Stromal cell of bone marrow (primary cell): ENCODE data around the gene STT3B.

ENCODE experiments used
- DNase-seq: peaks from one replicate; pipeline ENCODE4 v3.0.0-alpha.2; 2012; ENCODE audit warnings: low read depth

The STT3B gene

DNA sequence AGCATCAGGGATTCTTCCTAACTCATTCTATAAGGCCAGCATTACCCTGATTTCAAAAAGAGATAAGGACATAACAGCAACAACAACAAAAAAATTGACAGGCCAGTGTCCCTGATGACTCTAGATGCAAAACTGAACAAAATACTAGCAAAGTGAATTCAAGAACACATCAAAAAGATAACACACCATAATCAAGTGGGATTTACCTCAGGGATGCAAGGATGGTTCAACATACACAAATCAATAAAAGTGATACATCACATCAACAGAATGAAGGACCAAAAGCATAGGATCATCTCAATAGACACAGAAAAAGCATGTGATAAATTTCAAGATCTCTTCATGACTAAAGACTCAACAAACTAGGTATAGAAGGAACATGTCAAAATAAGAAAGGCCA lies 119.6 kb downstream of the STT3B start:
- DNase-seq = no peak

DNA sequence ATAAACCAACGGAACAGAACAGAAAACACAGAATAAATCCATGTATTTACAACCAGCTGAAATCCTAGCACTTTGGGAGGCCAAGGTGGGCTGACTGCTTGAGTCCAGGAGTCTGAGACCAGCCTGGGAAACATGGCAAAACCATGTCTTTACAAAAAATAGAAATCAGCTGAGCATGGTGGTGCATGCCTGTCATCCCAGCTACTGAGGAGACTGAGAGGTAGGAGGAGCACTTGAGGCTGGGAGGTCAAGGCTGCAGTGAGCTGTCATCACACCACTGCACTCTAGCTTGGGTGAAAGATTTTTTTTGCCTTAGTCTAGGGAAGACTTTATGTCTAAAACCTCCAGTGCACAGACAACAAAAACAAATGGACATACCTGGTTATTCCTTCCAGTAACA lies 120.7 kb downstream of the STT3B start:
- DNase-seq = no peak

DNA sequence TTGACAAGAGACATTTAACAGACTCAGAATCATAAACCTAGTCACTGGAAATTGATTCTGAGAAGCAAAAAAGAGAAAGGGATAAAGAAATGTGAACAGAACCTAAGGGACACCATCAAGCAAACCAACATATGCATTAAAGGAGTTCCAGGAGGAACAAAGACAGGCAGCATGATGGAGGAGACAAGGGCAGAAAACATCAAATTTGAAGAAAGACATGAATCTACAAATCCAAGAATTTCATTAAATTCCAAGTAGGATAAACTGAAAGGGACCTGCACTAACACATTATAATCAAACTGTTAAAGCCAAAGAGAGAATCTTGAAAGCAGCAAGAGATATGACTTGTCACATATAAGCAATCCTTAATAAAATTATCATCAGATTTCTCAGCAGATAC lies 122.3 kb downstream of the STT3B start:
- no peak for DNase-seq

DNA sequence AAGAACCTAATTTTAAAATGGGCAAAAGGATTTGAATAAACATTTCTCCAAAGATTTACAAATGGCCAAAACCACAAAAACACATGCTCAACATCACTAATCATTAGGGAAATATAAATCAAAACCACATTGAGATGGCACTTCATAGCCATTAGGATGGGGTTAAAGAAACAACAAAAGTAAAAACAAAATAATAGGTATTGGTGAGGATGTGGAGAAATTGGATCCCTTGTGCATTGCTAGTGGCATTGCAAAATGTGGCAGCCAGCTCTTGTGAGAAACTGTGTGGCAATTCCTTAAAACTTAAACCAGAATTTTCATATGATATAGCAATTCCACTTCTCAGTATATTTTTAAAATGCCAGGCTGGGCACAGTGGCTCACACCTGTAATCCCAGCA lies 126.5 kb downstream of the STT3B start:
- no peak for DNase-seq

DNA sequence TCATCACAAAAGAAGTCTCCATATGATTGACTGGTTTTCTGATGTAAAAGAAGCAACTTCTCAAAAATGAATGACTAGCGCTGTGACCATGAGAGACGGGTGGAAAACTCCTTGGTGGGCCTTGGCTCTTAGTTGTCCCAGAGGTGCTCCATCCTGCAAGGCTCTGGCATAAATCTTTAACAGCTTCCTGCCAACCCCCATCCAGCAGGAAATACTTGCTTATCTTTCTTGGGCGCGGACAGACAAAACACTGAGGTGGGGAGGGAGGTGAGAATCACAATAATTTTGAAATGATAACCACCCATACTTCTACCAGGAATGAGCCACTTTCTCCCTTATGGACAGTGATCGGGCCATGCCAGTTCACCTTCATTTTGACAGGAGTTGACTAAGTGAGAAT lies 128.6 kb downstream of the STT3B start:
- no peak for DNase-seq

DNA sequence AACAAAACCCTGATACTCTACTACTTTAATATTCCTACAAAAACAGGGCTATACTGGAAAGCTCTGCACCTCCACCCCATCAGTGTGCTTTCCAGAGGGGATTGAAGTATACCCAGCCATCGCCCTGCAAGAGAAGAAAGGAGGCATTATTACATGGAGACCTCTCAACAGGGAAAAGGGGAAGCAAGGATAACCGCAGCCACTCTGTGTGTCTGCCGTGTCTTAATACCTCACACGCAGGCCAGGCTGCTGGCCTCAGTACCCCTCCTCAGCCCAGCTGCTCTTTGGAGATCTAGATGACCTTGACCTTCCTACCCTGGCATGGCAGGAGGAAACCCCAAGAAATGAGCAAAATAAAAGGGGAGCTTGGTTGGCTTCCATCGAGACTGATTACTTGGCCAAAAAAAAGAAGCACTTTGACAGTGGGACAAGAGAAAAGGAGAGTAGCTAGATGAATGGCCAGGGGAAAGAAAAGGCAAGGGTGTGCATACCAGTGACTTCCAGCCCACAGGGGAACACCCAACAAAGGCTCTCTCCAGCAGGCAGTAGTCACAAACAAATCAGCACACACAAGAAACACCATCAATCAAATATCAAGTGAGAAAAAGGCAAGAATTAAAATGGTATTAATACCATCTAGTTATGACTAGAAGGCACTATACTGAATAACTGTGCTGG lies 129.4 kb downstream of the STT3B start:
- no peak for DNase-seq

DNA sequence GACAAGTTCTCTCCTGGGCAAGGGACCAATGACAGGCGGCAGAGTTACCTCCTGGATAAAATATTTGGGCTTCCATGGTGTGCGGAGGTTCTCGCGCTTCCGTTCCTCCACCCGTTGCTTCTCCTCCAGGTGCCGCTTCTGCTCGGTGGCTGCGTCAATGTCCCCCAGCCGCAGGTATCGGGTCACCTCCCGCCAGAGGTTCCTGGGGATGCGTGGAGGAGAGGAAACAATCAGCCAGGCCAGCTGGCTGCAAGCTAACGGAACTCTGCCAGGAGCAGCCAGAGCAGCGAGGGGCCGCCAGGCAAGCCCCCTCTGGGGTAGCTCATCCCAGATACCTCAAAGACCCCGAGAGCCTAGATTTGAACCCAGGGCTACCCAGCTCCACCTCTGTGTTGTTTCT lies 131.3 kb downstream of the STT3B start:
- DNase-seq = no peak

DNA sequence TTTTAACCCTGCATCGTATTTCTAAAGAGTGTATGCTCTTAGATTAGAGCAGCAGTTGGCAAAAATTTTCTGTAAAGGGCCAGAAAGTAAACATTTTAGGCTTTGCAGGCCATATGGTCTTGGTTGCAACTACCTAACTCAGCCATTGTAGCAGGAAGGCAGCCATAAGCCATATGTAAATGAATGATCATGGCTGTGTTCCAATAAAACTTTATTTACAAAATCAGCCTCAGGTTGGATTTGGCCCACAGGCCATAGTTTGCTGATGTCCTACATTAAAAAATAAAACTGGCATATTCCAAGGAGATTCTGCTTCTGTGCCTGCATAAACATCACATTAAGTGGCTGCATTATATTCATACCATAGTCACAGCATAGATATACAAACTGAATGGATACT lies 134.9 kb downstream of the STT3B start:
- DNase-seq = no peak

DNA sequence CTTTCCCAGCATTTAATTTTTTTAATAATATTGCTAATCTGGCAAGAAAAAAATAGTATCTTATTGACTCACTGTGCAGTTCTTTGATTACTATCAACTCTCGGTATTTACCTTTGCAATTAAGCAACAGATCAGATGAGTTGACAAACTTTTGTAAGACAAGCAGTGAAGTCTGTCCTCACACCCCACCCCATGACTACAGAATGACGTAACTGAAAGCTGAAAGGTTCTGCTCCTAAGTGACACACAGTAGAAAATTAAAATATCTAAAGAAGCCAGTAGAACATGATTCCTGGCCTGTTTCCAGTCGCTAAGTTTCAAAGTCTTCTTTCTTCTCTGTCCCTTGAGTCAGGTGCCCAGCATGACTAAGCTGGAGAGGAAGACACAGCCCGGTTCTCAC lies 135.5 kb downstream of the STT3B start:
- DNase-seq = no peak

DNA sequence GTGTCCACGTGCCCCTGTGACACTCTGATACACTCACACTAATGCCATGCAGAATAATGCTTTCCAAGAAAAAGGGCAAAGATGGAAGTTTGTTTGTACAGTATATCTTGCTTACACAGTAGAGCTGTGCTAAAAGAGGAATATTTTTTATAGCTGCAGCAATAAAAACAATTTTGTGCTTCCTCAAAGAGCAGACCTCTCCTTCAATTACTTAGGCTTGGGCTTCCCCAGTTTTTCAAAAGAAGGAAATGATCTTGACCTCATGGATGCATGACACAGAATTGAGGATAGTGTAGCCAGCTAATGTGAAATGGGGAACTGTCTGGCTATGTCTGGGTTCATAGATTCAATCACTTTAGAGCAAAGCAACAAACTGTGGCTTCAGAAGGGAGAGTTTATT lies 137.4 kb downstream of the STT3B start:
- no peak for DNase-seq

DNA sequence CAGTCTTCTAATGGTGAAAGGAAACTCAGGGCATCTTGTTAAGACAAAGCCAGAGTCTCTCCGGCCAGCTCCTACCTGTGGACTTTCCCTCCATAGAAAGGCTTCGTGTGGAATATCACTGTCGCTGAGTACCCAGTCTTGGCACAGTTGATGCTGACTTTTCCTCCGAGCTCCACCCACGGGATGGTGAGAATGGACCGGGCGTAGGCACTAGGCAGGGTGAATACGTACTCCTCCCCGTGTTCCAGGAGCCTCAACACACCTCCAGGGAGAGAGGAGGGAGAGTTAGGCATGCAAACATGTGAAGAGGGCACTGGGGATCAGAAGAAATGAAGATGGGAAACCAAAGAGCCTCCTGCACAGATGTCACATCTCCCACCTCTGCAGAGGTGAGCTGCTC lies 138.0 kb downstream of the STT3B start:
- no peak for DNase-seq

DNA sequence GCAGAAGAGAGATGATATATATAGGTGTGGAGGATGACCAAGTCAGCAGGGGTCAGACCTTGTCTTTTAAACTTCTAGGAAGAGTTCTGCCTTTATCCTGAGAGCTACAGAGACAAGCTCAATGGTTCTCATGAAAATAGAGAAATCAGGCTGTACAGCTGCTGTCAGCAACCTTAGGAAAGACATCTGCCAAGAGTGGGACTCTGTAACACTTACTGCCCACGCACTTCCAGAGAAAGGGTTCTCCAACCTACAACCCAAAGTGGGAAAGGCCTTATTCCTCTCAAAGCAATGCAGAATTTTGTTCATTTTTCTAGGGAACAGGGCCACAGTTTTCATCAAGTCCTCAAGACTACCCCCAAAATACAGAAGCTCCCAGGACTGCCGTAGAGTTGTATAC lies 138.7 kb downstream of the STT3B start:
- no peak for DNase-seq

DNA sequence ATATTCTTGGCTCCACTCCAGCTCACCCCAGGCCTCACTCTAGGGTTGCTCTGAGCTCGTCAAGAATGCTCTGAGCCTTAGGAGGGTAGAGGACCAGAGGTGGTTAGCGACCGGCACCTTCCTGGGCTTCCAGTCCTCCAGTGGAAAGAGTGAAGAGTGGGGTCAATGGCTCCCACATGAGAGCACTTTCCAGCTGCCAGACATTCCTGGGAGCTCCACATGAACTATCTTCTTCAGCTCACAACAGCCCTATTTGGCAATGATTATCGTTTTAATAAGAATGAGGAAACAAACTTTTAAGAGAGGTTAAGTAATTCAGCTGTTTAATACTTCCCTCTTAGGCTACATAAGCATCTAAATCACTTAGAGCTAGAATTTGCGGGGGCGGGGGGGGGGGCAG lies 139.3 kb downstream of the STT3B start:
- no peak for DNase-seq

DNA sequence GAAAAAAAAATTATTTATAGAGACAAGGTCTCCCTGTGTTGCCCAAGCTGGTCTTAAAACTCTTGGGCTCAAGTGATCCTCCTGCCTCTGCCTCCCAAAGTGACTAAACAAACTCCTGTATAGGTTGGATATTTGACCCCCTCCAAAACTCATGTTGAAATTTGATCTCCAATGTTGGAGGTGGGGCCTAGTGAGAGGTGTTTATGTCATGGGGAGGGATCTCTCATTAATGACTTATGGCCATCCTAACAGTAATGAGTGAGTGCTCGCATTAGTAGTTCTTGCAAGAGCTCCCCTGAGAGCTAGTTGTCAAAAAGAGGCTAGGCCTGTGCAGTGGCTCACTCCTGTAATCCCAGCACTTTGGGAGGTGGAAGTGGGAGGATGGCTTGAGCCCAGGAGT lies 141.2 kb downstream of the STT3B start:
- no peak for DNase-seq

DNA sequence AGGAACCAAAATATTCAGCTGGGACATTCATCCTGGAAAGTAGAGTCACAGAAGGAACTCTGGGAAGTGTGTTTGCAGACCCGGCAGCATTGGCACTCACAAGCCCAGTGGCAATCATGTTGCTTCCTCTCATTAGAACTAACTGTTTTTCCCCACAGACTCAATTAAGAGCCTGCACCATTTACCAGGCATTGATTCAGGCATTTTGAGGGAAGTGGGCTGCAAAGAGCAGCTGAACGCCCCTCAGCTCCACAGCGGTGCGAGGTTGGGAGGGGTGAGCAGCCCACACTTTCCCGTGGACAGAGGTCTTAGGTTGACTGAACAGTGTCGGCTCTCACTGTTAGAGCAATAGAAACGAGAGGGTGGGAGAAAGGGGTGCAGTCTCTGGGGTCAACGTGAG lies 143.8 kb downstream of the STT3B start:
- DNase-seq = no peak

DNA sequence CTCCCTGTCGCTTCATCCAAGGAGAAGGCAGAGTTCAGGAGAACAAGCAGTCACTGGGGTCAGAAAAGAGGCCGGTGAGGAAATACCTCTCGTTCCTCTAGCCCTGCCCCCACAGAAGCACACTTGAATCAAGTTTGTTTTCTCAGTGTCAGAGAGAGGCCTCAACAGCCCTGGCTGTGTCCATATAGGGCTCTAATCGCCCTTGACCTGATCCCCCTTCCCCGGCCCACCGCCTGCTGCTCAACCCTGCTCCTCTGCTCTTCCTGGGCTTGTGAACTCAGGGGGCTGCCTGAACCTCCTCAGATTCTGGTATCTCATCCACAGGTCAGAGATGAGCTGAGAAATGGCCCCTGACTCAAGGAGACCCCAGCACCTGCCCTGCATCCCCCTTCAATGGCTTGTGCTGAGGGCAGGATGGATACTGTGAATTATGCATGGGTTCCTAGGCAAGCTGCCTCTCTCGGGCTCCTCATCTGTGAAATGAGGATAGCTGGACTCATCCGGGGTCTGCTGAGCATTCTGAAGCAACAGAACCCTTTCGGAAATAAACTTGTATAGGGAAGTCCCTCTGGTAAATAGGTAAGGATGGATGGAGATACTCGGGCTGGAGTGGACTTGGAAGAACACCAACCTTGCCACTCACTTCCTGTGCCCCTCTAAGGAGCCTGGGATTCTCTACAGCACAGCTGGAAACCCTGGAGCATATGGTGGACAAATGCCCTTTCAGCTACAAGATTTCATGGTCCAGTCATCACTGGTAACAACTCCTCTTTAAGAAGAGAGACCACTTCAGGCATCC lies 147.5 kb downstream of the STT3B start:
- DNase-seq = no peak
